HG03571 (cell line): ENCODE results near the gene MROH8.

Experiments used
- ATAC-seq: cut with Tn5 transposase; IDR thresholded peaks from one replicate; pipeline ENCODE4 v1.9.1; 2021; ENCODE audit not compliant: unreplicated experiment

MROH8 gene

GRCh38 chr20:37200376-37200775, 21.0 kb upstream of the MROH8 start:
- no peak for ATAC-seq

DNA sequence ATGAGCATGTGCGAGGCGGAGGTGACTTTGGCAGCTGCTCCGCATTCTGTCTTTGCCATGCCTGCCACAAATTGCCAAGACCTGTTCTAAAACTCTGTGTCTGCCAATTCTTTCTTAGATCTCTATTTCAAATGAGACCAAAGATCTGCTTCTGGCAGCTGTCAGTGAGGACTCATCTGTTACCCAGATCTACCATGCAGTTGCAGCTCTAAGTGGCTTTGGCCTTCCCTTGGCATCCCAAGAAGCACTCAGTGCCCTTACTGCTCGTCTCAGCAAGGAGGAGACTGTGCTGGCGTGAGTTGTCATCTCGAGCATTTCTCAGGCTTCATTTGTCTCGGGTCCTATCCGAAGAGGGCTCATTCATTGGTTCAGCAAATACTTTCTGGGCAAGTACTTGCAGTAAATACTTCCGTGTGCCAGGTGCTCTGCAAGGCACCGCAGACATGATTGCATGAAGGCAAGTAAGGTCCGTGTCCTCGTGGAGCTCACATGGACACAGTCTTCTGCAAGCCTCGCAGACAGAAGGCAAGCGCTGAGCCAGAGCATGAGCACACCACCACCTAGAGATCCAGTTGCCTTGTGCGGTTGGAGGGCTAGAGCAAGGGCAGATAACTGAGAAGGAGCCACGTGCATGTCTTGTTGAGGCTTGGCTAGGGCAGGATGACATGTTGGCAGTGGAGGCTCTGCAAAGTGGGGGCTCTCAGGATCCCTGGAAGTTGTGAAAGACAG, 19.7 kb upstream of the MROH8 start:
- ATAC-seq = no peak

GRCh38 chr20:37194621-37195417, 15.5 kb upstream of the MROH8 start:
- ATAC-seq = no peak

- no peak for ATAC-seq
Measured at GRCh38 chr20:37193821-37194220, 14.5 kb upstream of the MROH8 start.

DNA sequence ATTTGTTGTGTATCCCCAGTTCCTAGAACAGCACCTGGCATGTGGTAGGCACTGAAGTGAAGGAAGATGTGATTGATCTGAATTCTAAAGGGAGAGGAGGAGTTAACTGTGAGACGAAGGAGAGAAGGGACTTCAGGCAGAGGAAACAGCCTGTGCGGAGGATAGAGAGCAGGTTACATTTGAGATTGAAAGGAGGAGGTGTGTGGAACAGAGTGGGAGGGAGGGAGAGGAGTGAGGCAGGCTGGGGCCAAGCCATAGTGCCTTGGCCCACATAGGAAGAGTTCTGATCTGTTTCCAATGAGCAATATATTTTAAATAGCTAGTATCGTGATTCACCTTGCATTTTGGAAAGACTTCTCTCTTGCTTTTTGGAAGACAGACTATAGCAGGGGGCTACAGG, 13.9 kb upstream of the MROH8 start:
- no peak for ATAC-seq

GRCh38 chr20:37192137-37192854, 12.9 kb upstream of the MROH8 start:
- no peak for ATAC-seq

DNA sequence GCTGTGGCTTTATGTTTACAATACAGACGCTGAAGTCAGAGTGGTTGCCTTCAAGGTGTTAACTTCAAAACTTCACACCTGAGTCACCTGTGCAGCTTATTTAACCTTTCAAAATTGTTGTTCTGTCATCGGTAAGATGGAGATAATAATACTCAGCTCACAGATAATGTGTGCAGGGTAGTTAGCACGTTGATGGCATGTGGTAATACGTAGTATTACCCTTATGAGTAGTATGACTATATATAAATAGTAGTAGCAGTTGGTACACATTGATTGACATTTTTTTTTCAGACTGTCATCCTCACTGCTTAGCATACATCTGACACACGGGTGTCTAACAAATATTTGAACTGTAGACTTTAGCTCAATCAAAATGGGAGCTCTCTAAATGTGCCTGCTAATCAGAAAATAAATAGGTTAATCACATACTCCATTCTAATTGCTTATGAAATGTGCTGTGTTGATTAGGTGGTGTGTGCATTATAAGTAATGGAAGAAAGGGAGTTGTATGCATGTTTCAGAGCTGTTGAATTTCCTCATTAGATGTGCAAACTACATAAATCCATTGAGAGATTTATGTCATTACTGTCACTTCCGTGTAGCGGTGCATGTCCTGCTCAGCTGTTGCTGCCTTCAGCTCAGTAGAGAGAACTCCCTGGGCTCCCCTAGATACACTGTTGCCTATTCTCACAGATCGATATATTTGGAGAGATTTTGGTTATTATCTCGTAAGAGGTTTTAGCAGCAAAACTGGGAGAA, 11.2 kb upstream of the MROH8 start:
- no peak for ATAC-seq

- ATAC-seq = no peak
Measured at GRCh38 chr20:37189416-37190016, 10.2 kb upstream of the MROH8 start.

DNA sequence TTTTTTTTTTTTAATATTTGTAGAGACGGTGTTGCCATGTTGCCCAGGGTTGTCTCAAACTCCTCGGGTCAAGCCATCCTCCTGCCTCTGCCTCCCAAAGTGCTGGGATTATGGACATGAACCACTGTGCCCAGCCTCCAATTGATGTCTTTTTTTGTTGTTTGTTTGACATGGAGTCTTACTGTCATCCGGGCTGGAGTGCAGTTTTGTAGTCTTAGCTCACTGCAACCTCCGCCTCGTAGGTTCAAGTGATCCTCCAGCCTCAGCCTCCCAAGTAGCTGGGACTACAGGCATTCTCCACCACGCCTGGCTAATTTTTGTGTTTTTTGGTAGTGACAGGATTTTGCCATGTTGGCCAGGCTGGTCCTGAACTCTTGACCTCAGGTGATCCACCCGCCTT, 9.4 kb upstream of the MROH8 start:
- no peak for ATAC-seq

- ATAC-seq = no peak
Measured at GRCh38 chr20:37185686-37186085, 6.3 kb upstream of the MROH8 start.

DNA sequence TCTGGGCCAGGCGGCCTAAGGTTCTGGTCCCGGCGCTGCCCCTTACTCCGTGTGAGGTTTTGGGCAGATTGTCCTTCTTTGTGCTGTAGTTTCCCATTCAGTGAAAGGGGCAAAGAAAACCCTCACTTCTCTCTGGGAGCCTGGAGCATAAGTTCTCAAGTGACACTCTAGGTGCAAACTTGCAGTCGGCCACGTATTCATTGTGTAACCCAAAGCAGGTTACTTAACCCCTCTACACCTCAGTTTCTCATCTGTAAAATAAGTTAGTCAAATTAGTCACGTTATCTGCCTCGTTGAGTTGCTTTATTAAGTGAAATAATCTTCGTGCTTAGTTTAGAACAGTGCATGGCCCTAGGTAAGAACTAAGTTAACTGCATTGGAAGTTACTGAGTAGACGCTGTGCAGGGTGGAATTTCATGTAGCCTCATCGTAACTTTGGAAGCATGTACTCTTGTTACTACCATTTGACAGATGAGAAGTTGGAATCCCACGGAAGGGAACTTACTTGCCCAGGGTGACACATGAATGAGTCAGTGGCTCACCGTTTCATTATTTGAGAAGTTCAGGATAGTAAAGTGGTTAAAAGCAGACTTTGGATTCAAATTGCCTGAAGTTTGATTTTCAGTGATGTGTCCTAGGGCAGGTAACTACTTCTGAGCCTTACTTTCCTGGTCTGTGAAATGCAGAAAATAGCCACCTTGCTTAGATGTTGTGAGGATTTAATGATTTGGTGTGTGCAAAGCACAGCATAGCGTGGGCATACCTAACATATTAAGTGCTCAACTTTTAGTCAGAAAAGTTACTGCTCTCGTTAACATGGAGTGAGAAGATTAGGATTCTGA, 556 bp upstream of the MROH8 start:
- no peak for ATAC-seq

DNA sequence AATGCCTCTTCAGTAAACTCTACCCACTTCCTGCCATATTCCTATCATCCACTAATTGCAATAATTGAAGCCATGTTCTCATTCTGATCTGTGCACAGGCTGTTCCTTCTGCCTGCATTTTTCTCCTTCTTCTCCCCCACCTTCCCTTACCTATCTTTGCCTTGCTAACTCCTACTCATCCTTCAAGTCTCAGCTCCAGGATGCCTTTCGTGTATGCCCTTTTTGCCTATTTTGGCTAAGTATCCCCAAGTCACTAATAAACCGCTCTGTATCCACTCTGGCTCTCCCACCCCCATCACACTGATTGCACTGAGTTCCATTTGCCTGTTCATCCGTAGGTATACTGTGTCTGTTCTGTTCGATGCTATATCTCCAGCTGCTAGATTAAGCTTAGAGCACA, 6.5 kb downstream of the MROH8 start:
- no peak for ATAC-seq

DNA sequence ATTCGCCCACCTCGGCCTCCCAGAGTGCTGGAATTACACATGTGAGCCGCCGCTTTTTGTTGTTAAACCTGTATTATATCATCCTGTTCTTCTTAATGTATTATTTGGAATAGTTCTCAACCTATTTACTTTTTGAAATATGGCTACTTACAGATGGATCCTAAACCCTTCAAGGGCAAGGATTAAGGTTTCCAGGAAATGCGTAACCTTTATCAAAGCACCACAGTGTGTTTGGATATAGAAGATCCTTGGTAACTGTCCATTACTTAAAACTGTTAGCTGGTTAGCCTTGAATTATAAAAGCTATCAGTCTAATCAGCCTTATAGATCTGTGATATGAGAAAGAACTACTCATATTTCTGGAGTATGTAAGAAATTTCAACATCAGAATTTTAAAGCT, 12.5 kb downstream of the MROH8 start:
- ATAC-seq = no peak

- ATAC-seq = no peak
Measured at GRCh38 chr20:37165031-37165430, 14.3 kb downstream of the MROH8 start.

GRCh38 chr20:37163832-37164554, 15.4 kb downstream of the MROH8 start:
- ATAC-seq = no peak

DNA sequence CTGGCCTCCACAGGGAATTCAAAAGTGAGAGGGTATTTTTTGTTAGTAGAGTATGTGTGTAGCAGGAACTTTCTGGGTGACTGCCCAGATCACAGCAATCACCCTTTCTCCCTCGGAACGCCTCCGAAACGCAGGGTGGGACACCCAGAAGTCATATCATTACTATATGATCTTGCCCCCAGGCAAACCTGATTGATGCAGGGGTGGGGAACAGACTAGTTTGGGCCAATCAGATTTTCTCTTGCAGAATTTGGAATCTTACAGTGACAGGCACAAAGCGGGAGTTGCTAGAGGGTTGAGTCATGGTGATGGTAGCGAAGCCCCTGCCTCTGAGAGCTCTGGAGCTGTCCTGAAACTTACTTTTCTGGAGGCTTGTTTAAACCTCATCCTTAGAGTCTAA, 16.7 kb downstream of the MROH8 start:
- no peak for ATAC-seq

DNA sequence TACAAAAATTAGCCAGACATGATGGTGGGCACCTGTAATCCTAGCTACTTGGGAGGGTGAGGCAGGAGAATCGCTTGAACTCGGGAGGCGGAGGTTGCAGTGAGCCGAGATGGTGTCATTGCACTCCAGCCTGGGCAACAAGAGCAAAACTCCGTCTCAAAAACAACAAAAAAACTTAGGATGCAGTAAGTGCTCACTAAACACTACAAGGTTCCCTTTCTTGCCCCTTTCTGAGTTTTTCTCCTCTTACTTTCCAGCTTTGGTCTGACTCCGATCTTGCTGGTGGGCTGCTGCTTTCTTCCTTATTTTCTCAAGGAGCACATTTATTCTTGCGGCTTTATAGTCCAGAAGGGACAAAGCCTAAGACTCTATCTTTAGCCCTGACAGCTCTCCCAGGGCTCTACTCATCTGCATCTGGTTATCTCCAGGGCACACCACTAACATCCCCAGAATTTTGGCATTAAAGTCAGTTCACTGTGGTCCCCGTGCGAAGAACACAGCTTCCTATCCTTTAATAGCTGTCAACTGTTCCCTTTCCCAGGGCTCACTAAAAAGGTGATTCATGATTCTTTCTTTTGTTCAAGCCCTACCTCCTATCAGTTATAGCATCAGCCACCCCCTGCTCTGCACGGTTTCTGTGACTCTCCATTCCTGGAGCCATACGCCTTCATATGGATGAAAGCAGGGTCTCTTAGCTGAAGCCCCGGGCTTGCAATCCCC, 17.4 kb downstream of the MROH8 start:
- no peak for ATAC-seq

- no peak for ATAC-seq
Measured at GRCh38 chr20:37160683-37161082, 18.7 kb downstream of the MROH8 start.

DNA sequence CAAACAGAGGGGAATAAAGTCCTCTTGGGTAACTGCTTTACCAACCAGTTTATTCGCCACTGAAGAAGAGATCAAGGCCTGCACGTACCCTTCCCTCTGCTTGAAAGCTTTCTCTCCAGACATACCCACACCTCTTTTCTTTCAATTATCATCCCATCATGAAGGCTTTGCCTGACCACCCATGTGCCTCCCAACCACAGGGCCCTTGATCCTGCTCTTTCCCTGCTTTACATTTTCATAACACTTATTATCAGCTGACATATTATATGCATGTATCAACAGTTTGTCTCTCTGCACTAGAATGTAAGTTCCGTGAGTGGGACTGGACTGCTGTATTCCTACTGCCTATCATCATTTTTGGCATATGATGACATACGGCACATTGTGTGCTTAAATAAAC, 21.1 kb downstream of the MROH8 start:
- no peak for ATAC-seq
